Uterus (tissue), 2 donors: ENCODE measurements around the gene B4GAT1.

Experiments used
- CTCF ChIP-seq, 4 experiments: fragments of 200-600 bp in 2 of 4; fragments of 450-650 bp in 2 of 4; sonication (generic) in 2 of 4; IDR thresholded peaks; one replicate each; pipeline ENCODE4 v1.5.1; 2016 to 2019; ENCODE audit warnings: antibody characterized with exemption in 4 of 4, mild to moderate bottlenecking in 2 of 4, moderate library complexity in 1 of 4
- POLR2A ChIP-seq, 2 donors: fragments of 450-650 bp; IDR thresholded peaks; one replicate each; pipeline ENCODE4 v1.6.1; 2016; ENCODE audit warnings: antibody characterized with exemption in 2 of 2, mild to moderate bottlenecking in 1 of 2, moderate library complexity in 1 of 2

GRCh38 chr11:66371627-66372415, 24.4 kb upstream of the B4GAT1 start, which contains the start of gene SLC29A2:
- TF ChIP-seq CTCF (IDR thresholded peaks at IDR 0.05) (no peak), POLR2A (IDR thresholded peaks at IDR 0.05) (no peak)
